ENCODE results near the gene RPH3AL.

GRCh38 chr17:337866-338265 lies 14.7 kb downstream of the RPH3AL start:
- TF ChIP-seq CTCF (IDR thresholded peaks at IDR 0.05) (no peak), POLR2A (IDR thresholded peaks at IDR 0.05) (no peak), EP300 (IDR thresholded peaks at IDR 0.05) (no peak)

Measured in tibial nerve (tissue), 4 donors.